MM.1S (cell line): ENCODE results near the gene ZDHHC7.

Source experiments
- DNase-seq: peaks from one replicate; pipeline ENCODE4 v3.0.0-alpha.2; 2015
- H2AFZ ChIP-seq: fragments of 300-600 bp; sonication (generic); 2 replicates; pipeline ENCODE4 v1.6.0; 2016; ENCODE audit warnings: antibody characterized with exemption, low read length
- H3F3A ChIP-seq: fragments of 300-600 bp; sonication (generic); 2 replicates; pipeline ENCODE4 v1.6.1; 2016; ENCODE audit warnings: mild to moderate bottlenecking, antibody characterized with exemption, low read length, moderate library complexity, mixed read lengths; ENCODE audit not compliant: insufficient read depth
- H3K27ac ChIP-seq: fragments of 300-600 bp; sonication (generic); 2 replicates; pipeline ENCODE4 v1.5.1; 2016; ENCODE audit warnings: mild to moderate bottlenecking, low read length
- H3K27me3 ChIP-seq: fragments of 300-600 bp; sonication (generic); replicated peaks from 2 replicates; pipeline ENCODE4 v1.6.0; 2016; ENCODE audit warnings: low read length; ENCODE audit not compliant: insufficient read depth
- H3K36me3 ChIP-seq: fragments of 300-600 bp; sonication (generic); replicated peaks from 2 replicates; pipeline ENCODE4 v1.6.1; 2016; ENCODE audit warnings: mild to moderate bottlenecking, low read length, mixed read lengths; ENCODE audit not compliant: insufficient read depth
- H3K4me1 ChIP-seq: fragments of 300-600 bp; sonication (generic); 2 replicates; pipeline ENCODE4 v1.6.1; 2016; ENCODE audit warnings: low read length, mixed read lengths
- H3K4me2 ChIP-seq: fragments of 300-600 bp; sonication (generic); 2 replicates; pipeline ENCODE4 v1.6.0; 2016; ENCODE audit warnings: low read depth, low read length
- H3K4me3 ChIP-seq: fragments of 300-600 bp; sonication (generic); 2 replicates; pipeline ENCODE4 v1.5.1; 2016; ENCODE audit warnings: low read length, mixed read lengths
- H3K79me2 ChIP-seq: fragments of 300-600 bp; sonication (generic); 2 replicates; pipeline ENCODE4 v1.6.1; 2016; ENCODE audit warnings: mixed run types, low read length, mixed read lengths
- H3K9ac ChIP-seq: fragments of 300-600 bp; sonication (generic); 2 replicates; pipeline ENCODE4 v1.6.1; 2016; ENCODE audit warnings: low read length, mixed read lengths
- H3K9me2 ChIP-seq: fragments of 300-600 bp; sonication (generic); replicated peaks from 2 replicates; pipeline ENCODE4 v1.6.1; 2016; ENCODE audit warnings: mild to moderate bottlenecking, low read length, mixed read lengths; ENCODE audit not compliant: insufficient read depth
- H3K9me3 ChIP-seq: fragments of 300-600 bp; sonication (generic); replicated peaks from 2 replicates; pipeline ENCODE4 v1.6.1; 2016; ENCODE audit warnings: mild to moderate bottlenecking, low read length, mixed read lengths; ENCODE audit not compliant: insufficient read depth
- H4K20me1 ChIP-seq: fragments of 300-600 bp; sonication (generic); 2 replicates; pipeline ENCODE4 v1.6.1; 2016; ENCODE audit warnings: mild to moderate bottlenecking, low read length, moderate library complexity, mixed read lengths; ENCODE audit not compliant: insufficient read depth
- CTCF ChIP-seq: fragments of 300-600 bp; sonication (generic); IDR thresholded peaks from 2 replicates; pipeline ENCODE4 v1.5.1; 2016; ENCODE audit warnings: antibody characterized with exemption, low read length, mixed read lengths
- EZH2 ChIP-seq: fragments of 300-600 bp; sonication (generic); optimal IDR thresholded peaks from 2 replicates; pipeline ENCODE3; 2017; ENCODE audit warnings: low read depth, mild to moderate bottlenecking, antibody characterized with exemption, low read length, mixed read lengths
- EZH2phosphoT487 ChIP-seq: fragments of 300-600 bp; sonication (generic); IDR thresholded peaks from 2 replicates; pipeline ENCODE4 v1.6.1; 2018; ENCODE audit warnings: antibody characterized with exemption, low read length

Gene ZDHHC7

DNA sequence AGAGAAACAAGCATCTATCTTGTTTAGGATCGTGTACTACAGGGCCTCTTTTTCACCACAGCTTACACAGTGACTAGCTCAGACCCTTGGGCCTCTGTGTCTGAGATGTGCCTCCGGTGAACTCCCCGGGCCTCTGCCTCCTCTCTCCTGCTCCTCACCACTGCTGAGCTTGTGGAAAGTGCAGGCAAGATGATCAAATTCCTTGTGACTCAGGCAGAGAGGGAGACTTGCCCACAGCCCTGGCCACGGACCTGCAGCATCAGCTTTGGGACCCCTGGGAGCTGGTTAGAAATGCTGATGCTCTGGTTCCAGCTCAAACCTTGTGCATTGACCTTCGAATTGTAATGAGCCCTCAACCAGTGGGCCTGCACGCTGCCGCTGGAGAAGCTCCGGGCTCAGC is 79.8 kb downstream of the ZDHHC7 start:
- H3F3A ChIP-seq: no peaks in the 10 kb centered on the region
- H3K36me3 ChIP-seq: no peaks in the 10 kb centered on the region
- no peak for DNase-seq
- H3K4me1 ChIP-seq: no peaks in the 10 kb centered on the region
- peaks cover 49% of the 10 kb centered on the region for H3K27me3 ChIP-seq
- H3K4me2 ChIP-seq: no peak overlapping the region
- H3K9me3 ChIP-seq: no peaks in the 10 kb centered on the region
- no peak overlapping the region for H3K9ac ChIP-seq
- no peak for TF ChIP-seq CTCF
- TF ChIP-seq EZH2: no peak
- no peak for TF ChIP-seq EZH2phosphoT487
- H3K27ac ChIP-seq: no peak overlapping the region
- H3K79me2 ChIP-seq: no peaks in the 10 kb centered on the region
- no peak overlapping the region for H3K4me3 ChIP-seq
- no peak overlapping the region for H2AFZ ChIP-seq
- no peaks in the 10 kb centered on the region for H4K20me1 ChIP-seq
- no peaks in the 10 kb centered on the region for H3K9me2 ChIP-seq

DNA sequence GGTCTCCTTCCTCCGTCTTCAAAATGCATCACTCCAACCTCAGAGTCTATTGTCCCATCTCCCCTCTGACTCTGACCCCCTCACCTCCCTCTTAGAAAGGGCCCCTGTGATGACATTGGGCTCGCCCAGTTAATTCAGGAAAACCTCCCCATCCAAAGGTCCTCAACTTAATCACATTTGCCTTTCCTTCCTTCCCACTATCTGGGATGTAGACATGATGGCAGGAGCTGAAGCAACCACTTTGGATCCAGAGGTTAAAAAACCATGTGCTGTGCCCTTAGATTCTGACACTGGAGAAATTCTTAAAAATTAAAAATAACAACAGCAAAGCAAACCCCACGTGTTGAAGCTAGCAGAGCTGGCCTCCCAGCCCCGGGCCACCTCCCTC is 80.2 kb downstream of the ZDHHC7 start:
- DNase-seq: no peak
- H3F3A ChIP-seq: no peaks in the 10 kb centered on the region
- H3K27ac ChIP-seq: no peak overlapping the region
- peaks cover 47% of the 10 kb centered on the region for H3K27me3 ChIP-seq
- no peaks in the 10 kb centered on the region for H3K9me2 ChIP-seq
- no peaks in the 10 kb centered on the region for H4K20me1 ChIP-seq
- H3K4me3 ChIP-seq: no peak overlapping the region
- no peaks in the 10 kb centered on the region for H3K9me3 ChIP-seq
- TF ChIP-seq EZH2phosphoT487 (no peak), CTCF (no peak), EZH2 (no peak)
- no peaks in the 10 kb centered on the region for H3K79me2 ChIP-seq
- H3K36me3 ChIP-seq: no peaks in the 10 kb centered on the region
- H3K4me2 ChIP-seq: no peak overlapping the region
- H3K4me1 ChIP-seq: no peaks in the 10 kb centered on the region
- H3K9ac ChIP-seq: no peak overlapping the region
- H2AFZ ChIP-seq: no peak overlapping the region

- no peak for DNase-seq
- H3K4me3 ChIP-seq: no peak overlapping the region
- no peaks in the 10 kb centered on the region for H3K9me2 ChIP-seq
- no peak overlapping the region for H2AFZ ChIP-seq
- H3K79me2 ChIP-seq: no peaks in the 10 kb centered on the region
- no peaks in the 10 kb centered on the region for H3F3A ChIP-seq
- H3K27ac ChIP-seq: no peak overlapping the region
- H4K20me1 ChIP-seq: no peaks in the 10 kb centered on the region
- H3K9ac ChIP-seq: no peak overlapping the region
- H3K4me1 ChIP-seq: no peaks in the 10 kb centered on the region
- H3K9me3 ChIP-seq: no peaks in the 10 kb centered on the region
- H3K27me3 ChIP-seq: peaks cover 47% of the 10 kb centered on the region
- TF ChIP-seq EZH2 (no peak), EZH2phosphoT487 (no peak), CTCF (no peak)
- no peak overlapping the region for H3K4me2 ChIP-seq
- H3K36me3 ChIP-seq: no peaks in the 10 kb centered on the region
Measured at GRCh38 chr16:84930298-84931106, 80.8 kb downstream of the ZDHHC7 start.
